IMR-90 (cell line): ENCODE measurements around the gene MRPS24.

Source experiments
- CEBPB ChIP-seq: IDR thresholded peaks from 2 replicates; pipeline ENCODE4 v1.6.1; 2012; ENCODE audit warnings: low read depth, low read length, improper control_type of control experiment
- FOS ChIP-seq: fragments of 150-350 bp; IDR thresholded peaks from 2 replicates; pipeline ENCODE4 v1.6.1; 2016; ENCODE audit warnings: low read depth, low read length
- POLR2A ChIP-seq: IDR thresholded peaks from 2 replicates; pipeline ENCODE4 v1.6.1; 2012; ENCODE audit warnings: mild to moderate bottlenecking, low read depth, low read length
- RAD21 ChIP-seq: IDR thresholded peaks from 2 replicates; pipeline ENCODE4 v1.6.1; 2012; ENCODE audit warnings: low read length, improper control_type of control experiment
- TF ChIP-seq, protein P1 (sequence below): conservative IDR thresholded peaks from 2 replicates; pipeline ENCODE4 v1.5.1; 2012; ENCODE audit warnings: mild to moderate bottlenecking, low read depth, low read length, improper control_type of control experiment

DNA sequence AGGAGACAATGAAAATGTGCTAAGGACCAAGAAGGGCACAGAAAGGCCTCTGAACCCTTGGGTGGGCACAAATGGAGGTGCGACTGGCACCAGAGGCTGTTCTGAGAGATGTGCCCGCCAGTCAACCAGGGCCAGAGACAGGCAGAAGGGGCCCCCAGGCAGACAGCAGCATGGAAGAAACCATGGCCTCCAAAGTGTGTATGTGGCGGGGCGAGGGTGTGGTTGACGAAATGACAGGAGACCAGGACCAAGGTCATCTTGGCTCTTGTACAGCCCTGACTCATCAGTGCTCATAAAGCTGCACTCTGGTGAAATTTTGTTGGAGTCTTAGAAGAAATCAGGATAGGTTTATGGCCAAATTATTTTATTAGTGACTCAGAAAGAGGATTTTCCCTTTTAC lies 4.0 kb upstream of the MRPS24 start:
- peak; percentile 29; the same call in 1 of the 2 replicates for TF ChIP-seq POLR2A
- TF ChIP-seq, protein P1, sequence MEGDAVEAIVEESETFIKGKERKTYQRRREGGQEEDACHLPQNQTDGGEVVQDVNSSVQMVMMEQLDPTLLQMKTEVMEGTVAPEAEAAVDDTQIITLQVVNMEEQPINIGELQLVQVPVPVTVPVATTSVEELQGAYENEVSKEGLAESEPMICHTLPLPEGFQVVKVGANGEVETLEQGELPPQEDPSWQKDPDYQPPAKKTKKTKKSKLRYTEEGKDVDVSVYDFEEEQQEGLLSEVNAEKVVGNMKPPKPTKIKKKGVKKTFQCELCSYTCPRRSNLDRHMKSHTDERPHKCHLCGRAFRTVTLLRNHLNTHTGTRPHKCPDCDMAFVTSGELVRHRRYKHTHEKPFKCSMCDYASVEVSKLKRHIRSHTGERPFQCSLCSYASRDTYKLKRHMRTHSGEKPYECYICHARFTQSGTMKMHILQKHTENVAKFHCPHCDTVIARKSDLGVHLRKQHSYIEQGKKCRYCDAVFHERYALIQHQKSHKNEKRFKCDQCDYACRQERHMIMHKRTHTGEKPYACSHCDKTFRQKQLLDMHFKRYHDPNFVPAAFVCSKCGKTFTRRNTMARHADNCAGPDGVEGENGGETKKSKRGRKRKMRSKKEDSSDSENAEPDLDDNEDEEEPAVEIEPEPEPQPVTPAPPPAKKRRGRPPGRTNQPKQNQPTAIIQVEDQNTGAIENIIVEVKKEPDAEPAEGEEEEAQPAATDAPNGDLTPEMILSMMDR: no peak
- TF ChIP-seq RAD21: no peak
- TF ChIP-seq FOS: peak; percentile 52; the same call in 1 of the 2 replicates
- TF ChIP-seq CEBPB: 0 out of 2 replicates have a peak, but pooled peaks have one; percentile 20
